Fibroblast of skin of abdomen (primary cell): Measurements from ENCODE around the gene IL17F.

Experiments
- DNase-seq: peaks from one replicate; pipeline ENCODE4 v3.0.0-alpha.2; 2013

IL17F gene

GRCh38 chr6:52189974-52190373, 54.3 kb downstream of the IL17F start:
- DNase-seq: no peak

- DNase-seq: no peak
Measured at GRCh38 chr6:52187098-52187497, 57.2 kb downstream of the IL17F start.
